ENCODE data around the gene CLASRP. TPM values are rescaled to one million over a fixed set of nuclear protein-coding genes. Genes with fewer than 3 reads are reported as not detected.

CLASRP gene
- total RNA-seq, 1 experiment from 2014 or later = 87.1 TPM

GRCh38 chr19:45011959-45012358, 26.9 kb upstream of the CLASRP start:
- H3K4me3 Mint-ChIP-seq = no peak overlapping the region

More at GRCh38 chr19:45011959-45012358, 26.9 kb upstream of the CLASRP start:
- no peak overlapping the region for H3T11ph ChIP-seq (ENCODE audit: low read length)
- 0 out of 4 replicates have a peak, but pooled peaks cover 0 to 2% of the 10 kb centered on the region in 2 experiments for H3K4me1 Mint-ChIP-seq
- no peaks in the 10 kb centered on the region for H3K27me3 ChIP-seq (ENCODE audit: insufficient read depth, low read length)
- H3K56ac ChIP-seq (ENCODE audit: insufficient read length, low read depth, low read length) = no peak overlapping the region
- H3K9me3 ChIP-seq (ENCODE audit: control insufficient read depth, low read depth, low read length) = no peaks in the 10 kb centered on the region
- no peak overlapping the region for H2AFZ ChIP-seq (ENCODE audit: low read length)
- no peaks in the 10 kb centered on the region for H3K27me3 Mint-ChIP-seq (ENCODE audit: low read depth)
- H2BK15ac ChIP-seq (ENCODE audit: low read depth, low read length) = no peak overlapping the region
- H3K18ac ChIP-seq (ENCODE audit: insufficient read length, low read depth, low read length) = no peak overlapping the region
- no peaks in the 10 kb centered on the region for H3K23me2 ChIP-seq (ENCODE audit: insufficient read length, low read depth, low read length, poor library complexity, severe bottlenecking)
- H4K5ac ChIP-seq (ENCODE audit: insufficient read length, low read depth, low read length) = no peak overlapping the region
- H2BK20ac ChIP-seq (ENCODE audit: low read depth, low read length, poor library complexity, severe bottlenecking) = no peak overlapping the region
- no peak overlapping the region for H2BK5ac ChIP-seq (ENCODE audit: insufficient read length, low read length)
- no peaks in the 10 kb centered on the region for H3K9me3 Mint-ChIP-seq
- H3K27ac Mint-ChIP-seq = no peak overlapping the region
- no peak overlapping the region for H3K23ac ChIP-seq (ENCODE audit: insufficient read length, low read depth, low read length)
- H3K14ac ChIP-seq (ENCODE audit: insufficient read depth, low read length) = no peak overlapping the region
- peaks cover 0 to 3% (median 2%) of the 10 kb centered on the region in 3 experiments; a peak in 2 of 7 replicates for H3K36me3 Mint-ChIP-seq (ENCODE audit: insufficient read depth in 1 of 3, low read depth in 3 of 3)
- H3K27ac ChIP-seq (ENCODE audit: insufficient read length, low read depth, low read length) = no peak overlapping the region
- no peak overlapping the region for H4K91ac ChIP-seq (ENCODE audit: insufficient read length, low read depth, low read length)
- no peak overlapping the region for H3K4ac ChIP-seq (ENCODE audit: low read depth, low read length)
- no peak overlapping the region for H2BK120ac ChIP-seq (ENCODE audit: low read depth, low read length, poor library complexity, severe bottlenecking)
- H3K79me1 ChIP-seq (ENCODE audit: insufficient read depth, low read depth, low read length, poor library complexity, severe bottlenecking) = no peaks in the 10 kb centered on the region
- TF ChIP-seq CTCF (conservative IDR thresholded peaks at IDR 0.05) = no peak
- H3K9ac ChIP-seq (ENCODE audit: extremely low read depth, insufficient read length, low read length) = no peak overlapping the region
- no peaks in the 10 kb centered on the region for H3K4me1 ChIP-seq (ENCODE audit: insufficient read depth, low read length)
- WGBS (ENCODE audit: extremely low coverage, insufficient read length, low lambda C conversion rate) = no CpG with 5 or more reads among the region's 42 CpGs
- H4K8ac ChIP-seq (replicated peaks; ENCODE audit: insufficient read length, low read depth, low read length) = no peak overlapping the region
- H4K20me1 ChIP-seq (ENCODE audit: control insufficient read depth, insufficient read depth, insufficient read length) = no peaks in the 10 kb centered on the region
- no peak overlapping the region for H3K4me2 ChIP-seq (ENCODE audit: insufficient read depth, insufficient read length, low read length)
- H2BK12ac ChIP-seq (ENCODE audit: insufficient read length, low read depth, low read length) = no peak overlapping the region
- DNase-seq = no peak
- H3K79me2 ChIP-seq (ENCODE audit: insufficient read depth, low read length) = no peaks in the 10 kb centered on the region
- no peak overlapping the region for H2AK5ac ChIP-seq (ENCODE audit: insufficient read length, low read length)
